Fibroblast of villous mesenchyme (primary cell): ENCODE data around the gene ARHGAP11A. TPM values are rescaled to one million over a fixed set of nuclear protein-coding genes. Genes with fewer than 3 reads are reported as not detected.
A peak's percentile ranks its signal among the peaks of the same experiment; 100 is the strongest.

ENCODE experiments used
- DNase-seq: peaks from one replicate; pipeline ENCODE4 v3.0.0-alpha.2; 2010; ENCODE audit warnings: low read depth
- H3K4me3 ChIP-seq: 2 replicates; pipeline ENCODE4 v1.5.1; 2011; ENCODE audit warnings: low read depth, mild to moderate bottlenecking, low read length
- total RNA-seq: library from RNA; depleted of rRNA; stranded (reverse); fragments of >200 nt; gene quantifications from 2 replicates; pipeline ENCODE4 v1.2.3, GENCODE V29; 2012
- TF ChIP-seq, protein P1 (sequence below): IDR thresholded peaks from 2 replicates; pipeline ENCODE4 v1.5.1; 2012; ENCODE audit warnings: low read depth, mild to moderate bottlenecking, low read length; ENCODE audit not compliant: insufficient read depth

ARHGAP11A gene
- total RNA-seq, 1 donor: 25.5 TPM

- TF ChIP-seq, protein P1, sequence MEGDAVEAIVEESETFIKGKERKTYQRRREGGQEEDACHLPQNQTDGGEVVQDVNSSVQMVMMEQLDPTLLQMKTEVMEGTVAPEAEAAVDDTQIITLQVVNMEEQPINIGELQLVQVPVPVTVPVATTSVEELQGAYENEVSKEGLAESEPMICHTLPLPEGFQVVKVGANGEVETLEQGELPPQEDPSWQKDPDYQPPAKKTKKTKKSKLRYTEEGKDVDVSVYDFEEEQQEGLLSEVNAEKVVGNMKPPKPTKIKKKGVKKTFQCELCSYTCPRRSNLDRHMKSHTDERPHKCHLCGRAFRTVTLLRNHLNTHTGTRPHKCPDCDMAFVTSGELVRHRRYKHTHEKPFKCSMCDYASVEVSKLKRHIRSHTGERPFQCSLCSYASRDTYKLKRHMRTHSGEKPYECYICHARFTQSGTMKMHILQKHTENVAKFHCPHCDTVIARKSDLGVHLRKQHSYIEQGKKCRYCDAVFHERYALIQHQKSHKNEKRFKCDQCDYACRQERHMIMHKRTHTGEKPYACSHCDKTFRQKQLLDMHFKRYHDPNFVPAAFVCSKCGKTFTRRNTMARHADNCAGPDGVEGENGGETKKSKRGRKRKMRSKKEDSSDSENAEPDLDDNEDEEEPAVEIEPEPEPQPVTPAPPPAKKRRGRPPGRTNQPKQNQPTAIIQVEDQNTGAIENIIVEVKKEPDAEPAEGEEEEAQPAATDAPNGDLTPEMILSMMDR: no peak
- DNase-seq: no peak
Observed at GRCh38 chr15:32659340-32660155, 44.2 kb downstream of the ARHGAP11A start.

GRCh38 chr15:32663671-32664070, 48.4 kb downstream of the ARHGAP11A start:
- H3K4me3 ChIP-seq: no peak overlapping the region
- TF ChIP-seq, protein P1: no peak
- DNase-seq: no peak

More at GRCh38 chr15:32659340-32660155, 44.2 kb downstream of the ARHGAP11A start:
- no peak overlapping the region for H3K4me3 ChIP-seq

GRCh38 chr15:32664796-32665195, 49.5 kb downstream of the ARHGAP11A start:
- no peak overlapping the region for H3K4me3 ChIP-seq
- TF ChIP-seq, protein P1: no peak
- DNase-seq: no peak

- TF ChIP-seq, protein P1: no peak
- no peak for DNase-seq
- H3K4me3 ChIP-seq: no peak overlapping the region
Observed at GRCh38 chr15:32667321-32667720, 52.0 kb downstream of the ARHGAP11A start.

- DNase-seq: no peak
- TF ChIP-seq, protein P1: no peak
- no peak overlapping the region for H3K4me3 ChIP-seq
Observed at GRCh38 chr15:32668942-32669341, 53.6 kb downstream of the ARHGAP11A start.

DNA sequence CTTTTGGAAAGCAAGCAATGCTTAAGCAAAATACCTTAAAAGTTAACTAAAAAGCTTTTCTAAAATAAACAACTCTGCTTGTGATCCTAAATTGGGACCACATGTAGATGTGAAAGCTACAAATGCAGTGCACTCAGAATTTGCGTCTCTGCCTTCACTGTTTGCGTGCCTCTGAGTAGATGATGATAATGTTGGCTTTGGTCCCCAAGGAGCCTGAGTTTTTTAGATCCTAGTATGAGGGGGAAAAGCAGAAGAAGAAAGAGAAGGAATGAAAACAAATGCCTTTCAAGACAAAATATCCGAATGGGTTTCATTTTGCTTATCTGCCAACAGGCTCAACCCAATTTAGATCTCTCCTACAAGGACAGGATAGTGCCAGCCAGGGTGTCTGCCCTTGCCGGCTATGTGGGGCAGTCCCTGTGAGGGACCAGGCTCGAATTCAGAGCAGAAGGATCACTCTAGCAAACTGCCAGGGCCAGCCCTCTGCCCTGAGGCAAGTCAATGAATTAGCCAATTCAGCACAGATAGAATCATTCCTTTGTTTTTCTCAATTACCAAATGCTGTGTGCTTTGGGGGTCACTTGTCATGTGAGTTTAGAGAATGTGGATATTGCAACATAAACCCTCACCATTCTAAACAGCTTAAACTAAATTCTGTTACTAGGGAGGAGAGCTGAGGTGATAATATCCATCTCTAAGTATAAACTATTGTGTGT, 54.8 kb downstream of the ARHGAP11A start:
- DNase-seq: peak; percentile 85
- H3K4me3 ChIP-seq: no peak overlapping the region
- TF ChIP-seq, protein P1: no peak
